Mesenteric fat pad (tissue), 1 donor: ENCODE measurements around the gene HMX3. TPM values are rescaled to one million over a fixed set of nuclear protein-coding genes. Genes with fewer than 3 reads are reported as not detected.

Experiments used
- DNase-seq: peaks from one replicate; pipeline ENCODE4 v3.0.0-alpha.2; 2020; ENCODE audit warnings: low spot score
- total RNA-seq: library from RNA; stranded (reverse); fragmentation: NEBNext Ultra II Directional; extraction: Animal tissue kit (Norgen Biotek cat#: 25700); gene quantifications from one replicate; pipeline ENCODE4 v1.2.1, GENCODE V29; 2021
- donor health status: DM: yes; HTN: yes; CAD: no.

Gene HMX3
- total RNA-seq, 1 donor from 2014 or later: not detected

- no peak for DNase-seq
These were observed 12.1 kb downstream of the HMX3 start, which contains the start of gene HMX2 for GRCh38 chr10:123147635-123148413. Gene HMX2 (plus strand): TSS chr10:123148136. CDS start chr10:123148379, 243 bp downstream.

- DNase-seq: no peak
These were observed 12.8 kb downstream of the HMX3 start for GRCh38 chr10:123148414-123149161.

- DNase-seq: no peak
These were observed 13.4 kb downstream of the HMX3 start for GRCh38 chr10:123149162-123149567.

GRCh38 chr10:123149568-123150270 lies 13.9 kb downstream of the HMX3 start:
- no peak for DNase-seq

- DNase-seq: no peak
These were observed 14.7 kb downstream of the HMX3 start for GRCh38 chr10:123150271-123150985.

- DNase-seq: no peak
These were observed 15.4 kb downstream of the HMX3 start for GRCh38 chr10:123150986-123151736.

GRCh38 chr10:123151737-123152135 lies 16.0 kb downstream of the HMX3 start:
- no peak for DNase-seq

- DNase-seq: no peak
These were observed 17.8 kb downstream of the HMX3 start for GRCh38 chr10:123153486-123154091.

- DNase-seq: peak; percentile 98
These were observed 18.4 kb downstream of the HMX3 start, which contains the start of gene BUB3 for GRCh38 chr10:123154092-123154710. Gene BUB3 (plus strand): TSS chr10:123154402. CDS start chr10:123154918, 516 bp downstream.

GRCh38 chr10:123154711-123155505 lies 19.1 kb downstream of the HMX3 start:
- DNase-seq: no peak

- DNase-seq: no peak
These were observed 20.3 kb downstream of the HMX3 start for GRCh38 chr10:123156078-123156477.

GRCh38 chr10:123157210-123157609 lies 21.4 kb downstream of the HMX3 start:
- DNase-seq: no peak

- no peak for DNase-seq
These were observed 22.9 kb downstream of the HMX3 start for GRCh38 chr10:123158682-123159081.

- DNase-seq: no peak
These were observed 24.7 kb downstream of the HMX3 start for GRCh38 chr10:123160311-123160980.

GRCh38 chr10:123164319-123164718 lies 28.5 kb downstream of the HMX3 start:
- DNase-seq: no peak

- no peak for DNase-seq
These were observed 29.8 kb downstream of the HMX3 start for GRCh38 chr10:123165445-123166072.

GRCh38 chr10:123166618-123167017 lies 30.8 kb downstream of the HMX3 start:
- DNase-seq: no peak
